CD14-positive monocyte (primary cell): ENCODE results near the gene SLC1A2. TPM values are rescaled to one million over a fixed set of nuclear protein-coding genes. Genes with fewer than 3 reads are reported as not detected.

ENCODE experiments used
- DNase-seq, 3 donors: peaks; one replicate each; pipeline ENCODE4 v3.0.0-alpha.2; 2011 to 2022
- H2AFZ ChIP-seq: 2 replicates; pipeline ENCODE4 v1.6.0; 2012; ENCODE audit warnings: mild to moderate bottlenecking, low read depth, low read length, inconsistent platforms; ENCODE audit not compliant: insufficient read depth, poor library complexity, severe bottlenecking
- H3K27ac ChIP-seq, 2 donors: 1 replicate in 1 of 2; 2 replicates in 1 of 2; pipeline ENCODE4 v1.5.1; 2012 to 2013; ENCODE audit warnings: low read length in 2 of 2, control low read depth in 1 of 2, inconsistent platforms in 1 of 2, low read depth in 1 of 2, mild to moderate bottlenecking in 1 of 2
- H3K27me3 ChIP-seq, 2 donors: one replicate each; pipeline versions ENCODE4 v1.6.0 to v1.6.1; 2011 to 2013; ENCODE audit warnings: low read length in 2 of 2; ENCODE audit not compliant: control insufficient read depth in 2 of 2, insufficient read depth in 2 of 2
- H3K36me3 ChIP-seq, 2 donors: replicated peaks in 1 of 2; 1 replicate in 1 of 2; 2 replicates in 1 of 2; pipeline versions ENCODE4 v1.5.1 to v1.6.1; 2012 to 2013; ENCODE audit warnings: low read length in 2 of 2, control low read depth in 1 of 2, inconsistent platforms in 1 of 2, mild to moderate bottlenecking in 1 of 2; ENCODE audit not compliant: insufficient read depth in 2 of 2, control insufficient read depth in 1 of 2
- H3K4me1 ChIP-seq, 2 donors: 1 replicate in 1 of 2; 2 replicates in 1 of 2; pipeline versions ENCODE4 v1.5.1 to v1.6.1; 2012 to 2013; ENCODE audit warnings: low read length in 2 of 2, control low read depth in 1 of 2, inconsistent platforms in 1 of 2, mild to moderate bottlenecking in 1 of 2, moderate library complexity in 1 of 2; ENCODE audit not compliant: insufficient read depth in 2 of 2, control insufficient read depth in 1 of 2
- H3K4me2 ChIP-seq: replicated peaks from 2 replicates; pipeline ENCODE3; 2012; ENCODE audit warnings: low read length, moderate library complexity, mild to moderate bottlenecking; ENCODE audit not compliant: poor library complexity, severe bottlenecking; ENCODE audit errors: extremely low read depth
- H3K4me3 ChIP-seq, 3 experiments: fragments of 200-600 bp in 1 of 3; sonication (generic) in 1 of 3; replicated peaks in 1 of 3; 1 replicate in 2 of 3; 2 replicates in 1 of 3; pipeline ENCODE4 v1.5.1; 2011 to 2013; ENCODE audit warnings: low read length in 3 of 3, mild to moderate bottlenecking in 3 of 3, control low read depth in 2 of 3, low read depth in 2 of 3, inconsistent platforms in 1 of 3, moderate library complexity in 1 of 3
- H3K79me2 ChIP-seq: 2 replicates; pipeline ENCODE4 v1.6.0; 2012; ENCODE audit warnings: mild to moderate bottlenecking, control low read depth, inconsistent platforms, low read length, moderate library complexity; ENCODE audit not compliant: insufficient read depth
- H3K9ac ChIP-seq: 2 replicates; pipeline ENCODE4 v1.6.0; 2017; ENCODE audit warnings: low read length, mild to moderate bottlenecking; ENCODE audit not compliant: insufficient read depth, poor library complexity, severe bottlenecking
- H3K9me3 ChIP-seq, 2 donors: replicated peaks in 1 of 2; 1 replicate in 1 of 2; 2 replicates in 1 of 2; pipeline versions ENCODE4 v1.5.1 to v1.6.1; 2012 to 2013; ENCODE audit warnings: low read length in 2 of 2, control low read depth in 1 of 2; ENCODE audit not compliant: control insufficient read depth in 1 of 2, insufficient read depth in 1 of 2
- H4K20me1 ChIP-seq: 2 replicates; pipeline ENCODE4 v1.6.0; 2012; ENCODE audit warnings: mild to moderate bottlenecking, low read length, control low read depth, moderate library complexity; ENCODE audit not compliant: insufficient read depth
- H3K27ac Mint-ChIP-seq, 7 donors: one replicate each; pipeline ENCODE4 v1.8.0; 2020; ENCODE audit warnings: mild to moderate bottlenecking in 7 of 7, mixed read lengths in 7 of 7, moderate library complexity in 6 of 7, inconsistent platforms in 2 of 7
- H3K27me3 Mint-ChIP-seq, 3 donors: one replicate each; pipeline ENCODE4 v1.8.0; 2021 to 2022; ENCODE audit warnings: low read depth in 3 of 3, mild to moderate bottlenecking in 3 of 3, mixed read lengths in 3 of 3, moderate library complexity in 3 of 3, inconsistent platforms in 1 of 3
- H3K36me3 Mint-ChIP-seq, 2 donors: one replicate each; pipeline ENCODE4 v1.8.0; 2020; ENCODE audit warnings: mixed read lengths in 2 of 2, inconsistent platforms in 1 of 2, mild to moderate bottlenecking in 1 of 2
- H3K4me1 Mint-ChIP-seq: one replicate; pipeline ENCODE4 v1.8.0; 2020; ENCODE audit warnings: mild to moderate bottlenecking, mixed read lengths
- H3K4me3 Mint-ChIP-seq, 2 donors: one replicate each; pipeline ENCODE4 v1.8.0; 2020; ENCODE audit warnings: mild to moderate bottlenecking in 2 of 2, mixed read lengths in 2 of 2, moderate library complexity in 1 of 2
- H3K9me3 Mint-ChIP-seq, 7 donors: one replicate each; pipeline ENCODE4 v1.8.0; 2020 to 2022; ENCODE audit warnings: mixed read lengths in 7 of 7, mild to moderate bottlenecking in 6 of 7, moderate library complexity in 6 of 7, inconsistent platforms in 2 of 7
- CTCF ChIP-seq: fragments of 200-600 bp; IDR thresholded peaks from one replicate; pipeline ENCODE4 v1.8.0; 2022; ENCODE audit warnings: antibody characterized with exemption, mild to moderate bottlenecking
- WGBS: methylation state at CpG from one replicate; pipeline ENCODE4 v1.1.5; 2013; ENCODE audit warnings: missing lambda C conversion rate; ENCODE audit not compliant: insufficient coverage; 5-methylcytosine and 5-hydroxymethylcytosine counted together
- intact Hi-C, 2 donors: fragments of 100-400 bp; cut with micrococcal nuclease; formaldehyde crosslinking; loops; one replicate each; pipeline versions ENCODE4 v1.15.0 to v1.15.1; 2023
- polyA plus RNA-seq, 3 donors: library from polyadenylated mRNA; depleted of rRNA in 1 of 3; unstranded in 2 of 3; stranded (reverse) in 1 of 3; fragments of 300-500 nt in 2 of 3; fragments of >200 nt in 1 of 3; fragmentation: Illumina TruSeq in 2 of 3; gene quantifications; 1 replicate in 2 of 3; 2 replicates in 1 of 3; pipeline ENCODE4 v1.2.3, GENCODE V29; 2012 to 2021

The SLC1A2 gene
- polyA plus RNA-seq, 3 donors: 0.07 TPM; not detected in 2

- no peak for TF ChIP-seq CTCF
- peaks cover 0 to 7% (median 2%) of the 10 kb centered on the region in 7 donors for H3K9me3 Mint-ChIP-seq
- H3K4me3 Mint-ChIP-seq: no peak overlapping the region
- intact Hi-C loops: loop anchor here in 1 of 2 donors (5.0 kb wide), 1 partner anchor 67 kb away; no protein-coding TSS in a partner anchor
- Histone ChIP-seq H3K27me3 (no peaks in the 10 kb centered on the region), H3K4me2 (no peak overlapping the region), H3K9me3 (no peaks in the 10 kb centered on the region), H3K9ac (no peak overlapping the region), H3K36me3 (peaks cover 16 to 28% of the 10 kb centered on the region in 2 donors), H2AFZ (no peak overlapping the region), H3K27ac (no peak overlapping the region), H3K4me1 (peaks cover 36 to 45% of the 10 kb centered on the region in 2 donors), H3K79me2 (no peaks in the 10 kb centered on the region), H4K20me1 (no peaks in the 10 kb centered on the region), H3K4me3 (no peak overlapping the region)
- H3K4me1 Mint-ChIP-seq: peaks cover 47% of the 10 kb centered on the region
- H3K27me3 Mint-ChIP-seq: no peaks in the 10 kb centered on the region
- no peak for DNase-seq
- H3K27ac Mint-ChIP-seq: peak overlapping the region in 2 of 7 donors; percentile 43 to 47
- H3K36me3 Mint-ChIP-seq: peaks cover 19 to 26% of the 10 kb centered on the region in 2 donors
- no CpG with 5 or more reads among the region's 2 CpGs for WGBS
Observed at GRCh38 chr11:35235157-35235468, 184.2 kb downstream of the SLC1A2 start.

GRCh38 chr11:35234460-35235156 is 184.8 kb downstream of the SLC1A2 start:
- H2AFZ ChIP-seq: no peak overlapping the region
- peaks cover 24 to 31% of the 10 kb centered on the region in 2 donors for H3K36me3 Mint-ChIP-seq
- no peak overlapping the region for H3K27ac ChIP-seq
- H3K27me3 Mint-ChIP-seq: no peaks in the 10 kb centered on the region
- H3K9me3 ChIP-seq: no peaks in the 10 kb centered on the region
- H4K20me1 ChIP-seq: no peaks in the 10 kb centered on the region
- TF ChIP-seq CTCF: no peak
- H3K36me3 ChIP-seq: peaks cover 21 to 33% of the 10 kb centered on the region in 2 donors
- no peaks in the 10 kb centered on the region for H3K27me3 ChIP-seq
- no peaks in the 10 kb centered on the region for H3K79me2 ChIP-seq
- H3K4me2 ChIP-seq: no peak overlapping the region
- H3K9ac ChIP-seq: no peak overlapping the region
- H3K4me3 ChIP-seq: no peak overlapping the region
- H3K27ac Mint-ChIP-seq: peak overlapping the region in 4 of 7 donors; percentile 2 to 61 (median 38)
- H3K4me3 Mint-ChIP-seq: no peak overlapping the region
- intact Hi-C loops: loop anchor here in 1 of 2 donors (5.0 kb wide), 1 partner anchor 68 kb away; no protein-coding TSS in a partner anchor
- no peak for DNase-seq
- peaks cover 44% of the 10 kb centered on the region for H3K4me1 Mint-ChIP-seq
- peaks cover 32 to 41% of the 10 kb centered on the region in 2 donors for H3K4me1 ChIP-seq
- peaks cover 0 to 7% (median 2%) of the 10 kb centered on the region in 7 donors for H3K9me3 Mint-ChIP-seq
- 93% methylated on average over 2 of the region's 3 CpGs for whole genome bisulfite sequencing
